HL-60 (cell line): ENCODE measurements around the gene SFI1.

Experiments
- POLR2AphosphoS5 ChIP-seq: IDR thresholded peaks from 2 replicates; pipeline ENCODE4 v1.6.1; 2012; ENCODE audit warnings: low read depth
- REST ChIP-seq: IDR thresholded peaks from 2 replicates; pipeline ENCODE4 v1.6.1; 2012; ENCODE audit warnings: low read depth; ENCODE audit not compliant: insufficient replicate concordance
- TF ChIP-seq, protein P1 (sequence below): IDR thresholded peaks from one replicate; pipeline ENCODE4 v1.5.1; 2011; ENCODE audit warnings: low read length, control low read depth, inconsistent platforms; ENCODE audit not compliant: insufficient read depth

GRCh38 chr22:31446767-31447166 lies 49.6 kb upstream of the SFI1 start:
- TF ChIP-seq REST (no peak), POLR2AphosphoS5 (no peak)
- TF ChIP-seq, protein P1, sequence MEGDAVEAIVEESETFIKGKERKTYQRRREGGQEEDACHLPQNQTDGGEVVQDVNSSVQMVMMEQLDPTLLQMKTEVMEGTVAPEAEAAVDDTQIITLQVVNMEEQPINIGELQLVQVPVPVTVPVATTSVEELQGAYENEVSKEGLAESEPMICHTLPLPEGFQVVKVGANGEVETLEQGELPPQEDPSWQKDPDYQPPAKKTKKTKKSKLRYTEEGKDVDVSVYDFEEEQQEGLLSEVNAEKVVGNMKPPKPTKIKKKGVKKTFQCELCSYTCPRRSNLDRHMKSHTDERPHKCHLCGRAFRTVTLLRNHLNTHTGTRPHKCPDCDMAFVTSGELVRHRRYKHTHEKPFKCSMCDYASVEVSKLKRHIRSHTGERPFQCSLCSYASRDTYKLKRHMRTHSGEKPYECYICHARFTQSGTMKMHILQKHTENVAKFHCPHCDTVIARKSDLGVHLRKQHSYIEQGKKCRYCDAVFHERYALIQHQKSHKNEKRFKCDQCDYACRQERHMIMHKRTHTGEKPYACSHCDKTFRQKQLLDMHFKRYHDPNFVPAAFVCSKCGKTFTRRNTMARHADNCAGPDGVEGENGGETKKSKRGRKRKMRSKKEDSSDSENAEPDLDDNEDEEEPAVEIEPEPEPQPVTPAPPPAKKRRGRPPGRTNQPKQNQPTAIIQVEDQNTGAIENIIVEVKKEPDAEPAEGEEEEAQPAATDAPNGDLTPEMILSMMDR, result no peak
